Nephron progenitor cell (in vitro differentiated cells): Measurements from ENCODE around the gene LRRIQ1.

Source experiments
- DNase-seq: peaks from one replicate; pipeline ENCODE4 v3.0.0; 2021
- H3K27ac Mint-ChIP-seq: 2 replicates; pipeline ENCODE4 v1.8.0; 2021; ENCODE audit warnings: mild to moderate bottlenecking, moderate library complexity, mixed read lengths
- H3K27me3 Mint-ChIP-seq: 2 replicates; pipeline ENCODE4 v1.8.0; 2021; ENCODE audit warnings: mild to moderate bottlenecking, low read depth, mixed read lengths; ENCODE audit not compliant: poor library complexity
- H3K36me3 Mint-ChIP-seq: 2 replicates; pipeline ENCODE4 v1.8.0; 2021; ENCODE audit warnings: low read depth, mixed read lengths
- H3K4me1 Mint-ChIP-seq: 2 replicates; pipeline ENCODE4 v1.8.0; 2021; ENCODE audit warnings: mixed read lengths
- H3K4me3 Mint-ChIP-seq: 2 replicates; pipeline ENCODE4 v1.8.0; 2021; ENCODE audit warnings: mild to moderate bottlenecking, moderate library complexity, mixed read lengths
- H3K9me3 Mint-ChIP-seq: 2 replicates; pipeline ENCODE4 v1.8.0; 2021; ENCODE audit warnings: mild to moderate bottlenecking, moderate library complexity, mixed read lengths
- TF ChIP-seq, protein P1 (sequence below): fragments of 200-600 bp; sonication (generic); IDR thresholded peaks from 2 replicates; pipeline ENCODE4 v1.5.0; 2021; ENCODE audit warnings: antibody characterized with exemption

The LRRIQ1 gene

DNA sequence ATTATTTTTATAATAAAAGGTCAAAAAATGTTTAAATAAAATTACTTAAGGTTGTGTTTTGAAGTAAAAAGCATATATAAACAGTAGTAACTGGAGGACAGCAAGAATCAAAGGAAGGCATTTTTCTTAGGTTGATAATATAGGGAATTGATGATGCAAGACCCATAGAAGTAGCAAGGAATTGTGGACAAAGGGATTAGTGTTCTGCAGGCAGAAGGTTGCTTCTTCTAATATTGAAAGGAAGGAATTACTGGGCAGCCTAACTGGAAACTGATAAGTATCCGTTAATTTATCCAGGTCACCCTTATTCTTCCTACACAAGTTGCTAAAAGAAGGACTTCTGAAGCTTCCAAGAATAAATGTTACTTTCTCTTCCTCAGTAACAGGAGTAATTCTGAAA lies 189.3 kb downstream of the LRRIQ1 start:
- peaks cover 2% of the 10 kb centered on the region for H3K9me3 Mint-ChIP-seq

DNA sequence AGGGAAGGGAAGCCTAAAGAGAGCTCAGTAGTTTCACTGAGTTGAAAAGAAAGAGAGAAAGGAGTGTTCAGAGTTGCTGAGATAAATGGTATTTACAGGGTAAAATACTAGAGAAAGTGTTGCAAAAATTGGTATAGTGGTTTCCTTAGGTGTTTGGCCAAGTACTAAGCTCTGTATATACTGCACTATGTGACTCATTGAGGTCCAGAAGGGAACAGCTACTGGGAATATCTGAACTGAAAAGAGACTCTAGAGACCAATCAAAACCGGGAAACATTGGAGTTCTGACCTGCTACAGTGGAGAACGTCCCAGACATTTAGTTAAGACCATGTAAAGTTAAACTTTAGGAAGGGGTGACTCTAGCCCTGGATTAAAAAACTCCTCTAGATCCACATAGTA lies 201.2 kb downstream of the LRRIQ1 start:
- TF ChIP-seq, protein P1, sequence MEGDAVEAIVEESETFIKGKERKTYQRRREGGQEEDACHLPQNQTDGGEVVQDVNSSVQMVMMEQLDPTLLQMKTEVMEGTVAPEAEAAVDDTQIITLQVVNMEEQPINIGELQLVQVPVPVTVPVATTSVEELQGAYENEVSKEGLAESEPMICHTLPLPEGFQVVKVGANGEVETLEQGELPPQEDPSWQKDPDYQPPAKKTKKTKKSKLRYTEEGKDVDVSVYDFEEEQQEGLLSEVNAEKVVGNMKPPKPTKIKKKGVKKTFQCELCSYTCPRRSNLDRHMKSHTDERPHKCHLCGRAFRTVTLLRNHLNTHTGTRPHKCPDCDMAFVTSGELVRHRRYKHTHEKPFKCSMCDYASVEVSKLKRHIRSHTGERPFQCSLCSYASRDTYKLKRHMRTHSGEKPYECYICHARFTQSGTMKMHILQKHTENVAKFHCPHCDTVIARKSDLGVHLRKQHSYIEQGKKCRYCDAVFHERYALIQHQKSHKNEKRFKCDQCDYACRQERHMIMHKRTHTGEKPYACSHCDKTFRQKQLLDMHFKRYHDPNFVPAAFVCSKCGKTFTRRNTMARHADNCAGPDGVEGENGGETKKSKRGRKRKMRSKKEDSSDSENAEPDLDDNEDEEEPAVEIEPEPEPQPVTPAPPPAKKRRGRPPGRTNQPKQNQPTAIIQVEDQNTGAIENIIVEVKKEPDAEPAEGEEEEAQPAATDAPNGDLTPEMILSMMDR: no peak
- no peak for DNase-seq
- Mint-ChIP-seq H3K36me3 (no peaks in the 10 kb centered on the region), H3K27ac (no peak overlapping the region), H3K27me3 (no peaks in the 10 kb centered on the region), H3K9me3 (no peaks in the 10 kb centered on the region), H3K4me1 (no peaks in the 10 kb centered on the region), H3K4me3 (no peak overlapping the region)

More for the DNA sequence above, 189.3 kb downstream of the LRRIQ1 start:
- DNase-seq: no peak
- Mint-ChIP-seq H3K4me3 (no peak overlapping the region), H3K36me3 (no peaks in the 10 kb centered on the region), H3K27me3 (peaks cover 5% of the 10 kb centered on the region), H3K27ac (no peak overlapping the region), H3K4me1 (no peaks in the 10 kb centered on the region)
- TF ChIP-seq, protein P1: no peak

DNA sequence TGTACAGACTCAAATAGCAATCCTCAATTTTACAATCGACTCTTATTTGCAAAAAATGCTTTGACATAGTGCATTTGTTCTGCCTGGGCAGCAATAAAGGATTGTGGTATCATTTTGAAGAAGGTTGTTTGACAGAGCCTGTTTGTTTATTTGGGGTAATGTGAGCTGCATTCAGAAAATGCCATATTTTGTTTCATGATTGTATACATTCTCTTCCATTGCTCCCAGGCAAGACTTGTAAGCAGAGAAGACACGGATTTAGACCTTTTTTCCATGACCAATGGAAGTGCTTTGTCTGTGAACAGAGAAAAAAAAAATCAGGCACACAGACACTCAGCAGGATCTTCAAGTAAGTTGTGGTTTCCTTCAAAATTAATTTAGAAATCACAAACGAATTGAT lies 208.4 kb downstream of the LRRIQ1 start:
- Mint-ChIP-seq H3K9me3 (no peaks in the 10 kb centered on the region), H3K27me3 (no peaks in the 10 kb centered on the region), H3K4me1 (no peaks in the 10 kb centered on the region), H3K36me3 (no peaks in the 10 kb centered on the region), H3K27ac (no peak overlapping the region), H3K4me3 (no peak overlapping the region)
- TF ChIP-seq, protein P1: no peak
- DNase-seq: no peak

DNA sequence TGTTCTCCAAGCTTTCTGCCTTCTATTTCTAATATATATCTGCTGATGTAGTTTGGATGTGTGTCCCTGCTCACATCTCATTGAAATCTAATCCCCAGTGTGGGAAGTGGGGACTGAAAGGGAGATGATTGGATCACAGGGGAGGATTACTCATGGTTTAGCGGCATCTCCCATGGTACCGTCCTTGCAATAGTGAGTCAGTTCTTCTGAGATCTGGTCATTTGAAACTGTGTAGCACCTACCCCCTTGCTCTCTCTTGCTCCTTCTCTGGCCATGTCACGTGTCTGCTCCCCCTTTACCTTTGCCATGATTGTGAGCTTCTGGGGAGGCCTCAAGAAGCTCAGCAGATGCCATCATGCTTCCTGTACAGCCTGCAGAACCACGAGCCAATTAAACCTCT lies 217.7 kb downstream of the LRRIQ1 start:
- no peak overlapping the region for H3K27ac Mint-ChIP-seq
- no peaks in the 10 kb centered on the region for H3K9me3 Mint-ChIP-seq
- TF ChIP-seq, protein P1: no peak
- DNase-seq: no peak
- H3K4me1 Mint-ChIP-seq: no peaks in the 10 kb centered on the region
- H3K36me3 Mint-ChIP-seq: no peaks in the 10 kb centered on the region
- H3K27me3 Mint-ChIP-seq: no peaks in the 10 kb centered on the region
- no peak overlapping the region for H3K4me3 Mint-ChIP-seq

DNA sequence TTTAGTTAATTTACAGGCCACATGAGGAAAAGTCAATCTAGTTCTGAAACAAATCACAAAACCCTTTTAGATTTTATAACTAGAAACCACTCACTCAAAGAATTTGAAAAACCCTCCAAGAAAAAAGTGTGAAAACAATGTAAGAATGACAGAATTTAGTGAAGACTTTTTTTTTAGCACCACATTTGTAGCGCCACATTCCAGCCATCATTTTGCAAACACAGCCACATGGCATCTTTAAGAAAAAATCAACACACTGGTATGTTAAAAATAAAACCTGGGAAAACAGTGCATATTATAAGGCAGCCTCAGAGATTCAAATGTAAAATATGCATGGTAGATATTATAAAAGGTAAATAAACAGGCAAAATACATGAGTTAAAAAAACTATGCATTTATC lies 221.5 kb downstream of the LRRIQ1 start:
- Mint-ChIP-seq H3K4me1 (no peaks in the 10 kb centered on the region), H3K36me3 (no peaks in the 10 kb centered on the region), H3K4me3 (no peak overlapping the region), H3K27ac (no peak overlapping the region), H3K9me3 (no peaks in the 10 kb centered on the region), H3K27me3 (no peaks in the 10 kb centered on the region)
- TF ChIP-seq, protein P1: no peak
- DNase-seq: no peak

DNA sequence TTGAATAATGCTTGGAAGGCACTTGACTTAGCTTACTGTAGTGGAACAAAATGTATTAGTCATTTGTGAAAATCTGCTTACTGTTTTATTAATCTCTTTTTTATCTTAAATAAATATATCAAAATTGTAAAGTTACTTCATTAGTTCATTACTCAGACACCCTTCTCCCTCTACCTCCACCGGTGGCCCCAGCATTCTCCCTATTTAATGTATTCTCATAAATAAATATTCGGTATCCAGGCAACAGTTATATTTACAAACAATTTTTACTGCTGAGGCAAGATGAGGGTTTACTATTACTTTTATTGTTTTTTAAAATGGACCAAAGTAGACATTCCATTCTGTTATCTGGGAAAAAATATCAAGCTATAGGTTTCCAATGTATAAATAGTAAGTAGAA lies 224.3 kb downstream of the LRRIQ1 start:
- Mint-ChIP-seq H3K27ac (no peak overlapping the region), H3K36me3 (no peaks in the 10 kb centered on the region), H3K4me1 (no peaks in the 10 kb centered on the region), H3K27me3 (peaks cover 3% of the 10 kb centered on the region), H3K9me3 (no peaks in the 10 kb centered on the region), H3K4me3 (no peak overlapping the region)
- no peak for DNase-seq
- TF ChIP-seq, protein P1: no peak
